ENCODE data around the gene PHKB. TPM values are rescaled to one million over a fixed set of nuclear protein-coding genes. Genes with fewer than 3 reads are reported as not detected.

PHKB gene
- polyA plus RNA-seq, 1 experiment = 78.7 TPM

GRCh38 chr16:47476654-47477345 lies 15.7 kb downstream of the PHKB start:
- Histone ChIP-seq H3K4me3 (ENCODE audit: low read depth, low read length) (no peak overlapping the region), H3K9me3 (ENCODE audit: control insufficient read depth, insufficient read depth, low read length) (no peaks in the 10 kb centered on the region), H3K27me3 (ENCODE audit: control insufficient read depth, insufficient read depth, low read length) (no peaks in the 10 kb centered on the region), H3K27ac (ENCODE audit: low read depth, low read length) (no peak overlapping the region)
- no peak for TF ChIP-seq CTCF (IDR thresholded peaks at IDR 0.05; ENCODE audit: low read depth, low read length)
- no peak for DNase-seq (ENCODE audit: low read depth, low spot score)
- POLR2A ChIA-PET = interaction anchor here (1.1 kb wide), 1 partner anchor 16 kb away, joined by 3 read pairs; the partner anchor contains the start of genes ITFG1 and PHKB
- CTCF ChIA-PET = no interaction called here

- Histone ChIP-seq H3K27ac (ENCODE audit: low read depth, low read length) (no peak overlapping the region), H3K27me3 (ENCODE audit: control insufficient read depth, insufficient read depth, low read length) (no peaks in the 10 kb centered on the region), H3K4me3 (ENCODE audit: low read depth, low read length) (no peak overlapping the region), H3K9me3 (ENCODE audit: control insufficient read depth, insufficient read depth, low read length) (no peaks in the 10 kb centered on the region)
- POLR2A ChIA-PET = interaction anchor here (1.1 kb wide), 1 partner anchor 17 kb away, joined by 3 read pairs; the partner anchor contains the start of genes ITFG1 and PHKB
- CTCF ChIA-PET = no interaction called here
- DNase-seq (ENCODE audit: low read depth, low spot score) = no peak
- TF ChIP-seq CTCF (IDR thresholded peaks at IDR 0.05; ENCODE audit: low read depth, low read length) = no peak
These were observed 16.5 kb downstream of the PHKB start for GRCh38 chr16:47477679-47478078.

GRCh38 chr16:47480410-47480809 lies 19.3 kb downstream of the PHKB start:
- no peak for TF ChIP-seq CTCF (IDR thresholded peaks at IDR 0.05; ENCODE audit: low read depth, low read length)
- H3K27ac ChIP-seq (ENCODE audit: low read depth, low read length) = no peak overlapping the region
- no peak for DNase-seq (ENCODE audit: low read depth, low spot score)
- POLR2A ChIA-PET = no interaction called here
- no peaks in the 10 kb centered on the region for H3K27me3 ChIP-seq (ENCODE audit: control insufficient read depth, insufficient read depth, low read length)
- H3K4me3 ChIP-seq (ENCODE audit: low read depth, low read length) = no peak overlapping the region
- CTCF ChIA-PET = interaction anchor here (0.9 kb wide), 1 partner anchor 11 kb away, joined by 3 read pairs; no protein-coding TSS in a partner anchor
- no peaks in the 10 kb centered on the region for H3K9me3 ChIP-seq (ENCODE audit: control insufficient read depth, insufficient read depth, low read length)

GRCh38 chr16:47481698-47482374 lies 20.7 kb downstream of the PHKB start:
- Histone ChIP-seq H3K4me3 (ENCODE audit: low read depth, low read length) (no peak overlapping the region), H3K27ac (ENCODE audit: low read depth, low read length) (no peak overlapping the region), H3K27me3 (ENCODE audit: control insufficient read depth, insufficient read depth, low read length) (no peaks in the 10 kb centered on the region), H3K9me3 (ENCODE audit: control insufficient read depth, insufficient read depth, low read length) (no peaks in the 10 kb centered on the region)
- POLR2A ChIA-PET = no interaction called here
- TF ChIP-seq CTCF (IDR thresholded peaks at IDR 0.05; ENCODE audit: low read depth, low read length) = no peak
- no peak for DNase-seq (ENCODE audit: low read depth, low spot score)
- CTCF ChIA-PET = no interaction called here

GRCh38 chr16:47483616-47484015 lies 22.5 kb downstream of the PHKB start:
- POLR2A ChIA-PET = no interaction called here
- Histone ChIP-seq H3K4me3 (ENCODE audit: low read depth, low read length) (no peak overlapping the region), H3K27me3 (ENCODE audit: control insufficient read depth, insufficient read depth, low read length) (no peaks in the 10 kb centered on the region), H3K27ac (ENCODE audit: low read depth, low read length) (no peak overlapping the region), H3K9me3 (ENCODE audit: control insufficient read depth, insufficient read depth, low read length) (no peaks in the 10 kb centered on the region)
- CTCF ChIA-PET = no interaction called here
- TF ChIP-seq CTCF (IDR thresholded peaks at IDR 0.05; ENCODE audit: low read depth, low read length) = no peak
- DNase-seq (ENCODE audit: low read depth, low spot score) = no peak
